Left lobe of liver (tissue), 1 donor: ENCODE measurements around the gene TMEM200B. TPM values are rescaled to one million over a fixed set of nuclear protein-coding genes. Genes with fewer than 3 reads are reported as not detected.

Experiments
- total RNA-seq: library from RNA; stranded (reverse); gene quantifications from one replicate; pipeline ENCODE4 v1.2.1, GENCODE V29; 2021
- donor health status: DM: no; HTN: yes; CAD: no.

The TMEM200B gene
- total RNA-seq, 1 donor from 2014 or later, result 2.0 TPM

Other genes starting within 250 kb of the TMEM200B start
- 35.6 TPM for gene EPB41, start 209.3 kb downstream of the TMEM200B start, total RNA-seq
- gene SRSF4, start 58.0 kb upstream of the TMEM200B start, total RNA-seq, result 33.0 TPM
- gene MECR, start 107.0 kb upstream of the TMEM200B start, total RNA-seq, result 13.7 TPM
- gene PTPRU, start 112.6 kb upstream of the TMEM200B start, total RNA-seq, result 19.5 TPM